Measurements from ENCODE around the gene STK35. TPM values are rescaled to one million over a fixed set of nuclear protein-coding genes. Genes with fewer than 3 reads are reported as not detected.

The STK35 gene
- total and polyA plus RNA-seq, 2 of the 13 experiments (the other 11 are each of a cell fraction or from before 2014, with no cell fraction given): 27.4 to 29.8 TPM

GRCh38 chr20:2102585-2103460, 1.2 kb downstream of the STK35 start (continued):
- TF ChIP-seq POGK (CRISPR knock-in tag; conservative IDR thresholded peaks at IDR 0.05) (peak; percentile 71), CHCHD3 (CRISPR knock-in tag; IDR thresholded peaks at IDR 0.05) (peak; percentile 67; the same call in 1 of the 2 replicates), DZIP1 (CRISPR knock-in tag; IDR thresholded peaks at IDR 0.05) (peak; percentile 94), RXRA (CRISPR knock-in tag; IDR thresholded peaks at IDR 0.05) (peak; percentile 35), ETV6 (CRISPR knock-in tag; conservative IDR thresholded peaks at IDR 0.05) (0 out of 2 replicates have a peak, but pooled peaks have one; percentile 32), KDM5A (IDR thresholded peaks at IDR 0.05; ENCODE audit: borderline replicate concordance, low read length) (peak; percentile 87; the same call in 1 of the 2 replicates), SP4 (CRISPR knock-in tag; IDR thresholded peaks at IDR 0.05) (peak; percentile 75; the same call in 1 of the 2 replicates), TBL1XR1 (IDR thresholded peaks at IDR 0.05; ENCODE audit: borderline replicate concordance, low read length, partially characterized antibody) (peak; percentile 14), THAP7 (CRISPR knock-in tag; IDR thresholded peaks at IDR 0.05) (no peak)
- TF ChIP-seq, protein P1, sequence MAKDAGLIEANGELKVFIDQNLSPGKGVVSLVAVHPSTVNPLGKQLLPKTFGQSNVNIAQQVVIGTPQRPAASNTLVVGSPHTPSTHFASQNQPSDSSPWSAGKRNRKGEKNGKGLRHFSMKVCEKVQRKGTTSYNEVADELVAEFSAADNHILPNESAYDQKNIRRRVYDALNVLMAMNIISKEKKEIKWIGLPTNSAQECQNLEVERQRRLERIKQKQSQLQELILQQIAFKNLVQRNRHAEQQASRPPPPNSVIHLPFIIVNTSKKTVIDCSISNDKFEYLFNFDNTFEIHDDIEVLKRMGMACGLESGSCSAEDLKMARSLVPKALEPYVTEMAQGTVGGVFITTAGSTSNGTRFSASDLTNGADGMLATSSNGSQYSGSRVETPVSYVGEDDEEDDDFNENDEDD (CRISPR knock-in tag; IDR thresholded peaks at IDR 0.05; ENCODE audit: borderline replicate concordance): no peak
- TF ChIP-seq, protein P2, sequence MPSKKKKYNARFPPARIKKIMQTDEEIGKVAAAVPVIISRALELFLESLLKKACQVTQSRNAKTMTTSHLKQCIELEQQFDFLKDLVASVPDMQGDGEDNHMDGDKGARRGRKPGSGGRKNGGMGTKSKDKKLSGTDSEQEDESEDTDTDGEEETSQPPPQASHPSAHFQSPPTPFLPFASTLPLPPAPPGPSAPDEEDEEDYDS (CRISPR knock-in tag; IDR thresholded peaks at IDR 0.05): peak; percentile 59; the same call in 1 of the 2 replicates

Measured in HepG2 (cell line).